OCI-LY7 (cell line): Measurements from ENCODE around the gene NOX1. TPM values are rescaled to one million over a fixed set of nuclear protein-coding genes. Genes with fewer than 3 reads are reported as not detected.
A peak's percentile ranks its signal among the peaks of the same experiment; 100 is the strongest.

Experiments
- BruUV-seq: library from RNA; stranded (reverse); fragments of 400-500 nt; replicated peaks from 2 replicates; lab custom pipeline; 2021; lab: Mats Ljungman, UMichigan
- CTCF ChIA-PET: fragments of 300-600 bp; sonication (Branson Sonifier 250); formaldehyde crosslinking; loops from one replicate; lab custom pipeline; 2022; ENCODE audit warnings: antibody characterized with exemption; ENCODE audit not compliant: unreplicated experiment; lab: Charles Lee
- POLR2A ChIA-PET: fragments of 300-600 bp; sonication (Branson Sonifier 250); formaldehyde crosslinking; loops from one replicate; lab custom pipeline; 2022; ENCODE audit warnings: antibody characterized with exemption; lab: Charles Lee
- DNase-seq: peaks from one replicate; pipeline ENCODE4 v3.0.0-alpha.2; 2015; ENCODE audit warnings: low spot score
- H2AFZ ChIP-seq: fragments of 200-600 bp; sonication (generic), shearing (Covaris generic); 2 replicates; pipeline ENCODE4 v1.6.1; 2014; ENCODE audit warnings: mild to moderate bottlenecking, antibody characterized with exemption, low read length, moderate library complexity
- H3K27ac ChIP-seq: fragments of 200-600 bp; sonication (generic); 2 replicates; pipeline ENCODE4 v1.5.1; 2014; ENCODE audit warnings: mixed run types, low read depth, mild to moderate bottlenecking, moderate library complexity, low read length, inconsistent platforms; ENCODE audit not compliant: poor library complexity, severe bottlenecking
- H3K36me3 ChIP-seq: fragments of 200-600 bp; sonication (generic); 2 replicates; pipeline ENCODE4 v1.6.1; 2014; ENCODE audit warnings: mild to moderate bottlenecking, antibody characterized with exemption, low read length, moderate library complexity, mixed read lengths; ENCODE audit not compliant: insufficient read depth
- H3K4me1 ChIP-seq: fragments of 200-600 bp; sonication (generic); 2 replicates; pipeline ENCODE4 v1.5.1; 2014; ENCODE audit warnings: mild to moderate bottlenecking, low read length; ENCODE audit not compliant: insufficient read depth, poor library complexity, severe bottlenecking
- H3K4me2 ChIP-seq: fragments of 200-600 bp; sonication (generic); 2 replicates; pipeline ENCODE4 v1.6.1; 2014; ENCODE audit warnings: mild to moderate bottlenecking, low read length
- H3K4me3 ChIP-seq: fragments of 200-600 bp; sonication (generic); 2 replicates; pipeline ENCODE4 v1.5.1; 2014; ENCODE audit warnings: mild to moderate bottlenecking, low read depth, low read length; ENCODE audit not compliant: poor library complexity, severe bottlenecking
- H3K79me2 ChIP-seq: fragments of 200-600 bp; sonication (generic); 2 replicates; pipeline ENCODE4 v1.6.1; 2016; ENCODE audit warnings: low read depth, mild to moderate bottlenecking, low read length, moderate library complexity, mixed read lengths; ENCODE audit not compliant: insufficient read depth
- H3K9me2 ChIP-seq: fragments of 200-600 bp; sonication (generic); 2 replicates; pipeline ENCODE4 v1.6.1; 2016; ENCODE audit warnings: mild to moderate bottlenecking, low read length, mixed read lengths; ENCODE audit not compliant: insufficient read depth
- H3K9me3 ChIP-seq: fragments of 200-600 bp; sonication (generic); 2 replicates; pipeline ENCODE4 v1.6.1; 2014; ENCODE audit warnings: mild to moderate bottlenecking, mixed run types, low read length, mixed read lengths
- H4K20me1 ChIP-seq: fragments of 200-600 bp; sonication (generic); 2 replicates; pipeline ENCODE4 v1.6.1; 2014; ENCODE audit warnings: mild to moderate bottlenecking, antibody characterized with exemption, low read length, moderate library complexity, mixed read lengths; ENCODE audit not compliant: insufficient read depth
- EZH2phosphoT487 ChIP-seq: fragments of 200-600 bp; sonication (generic); IDR thresholded peaks from 2 replicates; pipeline ENCODE4 v1.6.1; 2018; ENCODE audit warnings: low read depth, borderline replicate concordance, mild to moderate bottlenecking, mixed run types, antibody characterized with exemption, low read length, moderate library complexity, mixed read lengths
- intact Hi-C: fragments of 100-400 bp; cut with micrococcal nuclease; formaldehyde crosslinking; loops from one replicate; pipeline ENCODE4 v1.10.0; 2022; ENCODE audit not compliant: unreplicated experiment
- total RNA-seq, 2 experiments: library from RNA; depleted of rRNA in 1 of 2; stranded (reverse); fragments of >200 nt in 1 of 2; shearing (Covaris generic) in 1 of 2; gene quantifications; 2 replicates each; pipeline ENCODE4 v1.2.3, GENCODE V29; 2014 to 2022
- TF ChIP-seq, protein P1 (sequence below): fragments of 200-600 bp; sonication (generic); conservative IDR thresholded peaks from 2 replicates; pipeline ENCODE4 v1.5.1; 2014; ENCODE audit warnings: mild to moderate bottlenecking, antibody characterized with exemption, low read length, moderate library complexity, mixed read lengths

The NOX1 gene
- total RNA-seq, 2 experiments from 2014 or later, result not detected

DNA sequence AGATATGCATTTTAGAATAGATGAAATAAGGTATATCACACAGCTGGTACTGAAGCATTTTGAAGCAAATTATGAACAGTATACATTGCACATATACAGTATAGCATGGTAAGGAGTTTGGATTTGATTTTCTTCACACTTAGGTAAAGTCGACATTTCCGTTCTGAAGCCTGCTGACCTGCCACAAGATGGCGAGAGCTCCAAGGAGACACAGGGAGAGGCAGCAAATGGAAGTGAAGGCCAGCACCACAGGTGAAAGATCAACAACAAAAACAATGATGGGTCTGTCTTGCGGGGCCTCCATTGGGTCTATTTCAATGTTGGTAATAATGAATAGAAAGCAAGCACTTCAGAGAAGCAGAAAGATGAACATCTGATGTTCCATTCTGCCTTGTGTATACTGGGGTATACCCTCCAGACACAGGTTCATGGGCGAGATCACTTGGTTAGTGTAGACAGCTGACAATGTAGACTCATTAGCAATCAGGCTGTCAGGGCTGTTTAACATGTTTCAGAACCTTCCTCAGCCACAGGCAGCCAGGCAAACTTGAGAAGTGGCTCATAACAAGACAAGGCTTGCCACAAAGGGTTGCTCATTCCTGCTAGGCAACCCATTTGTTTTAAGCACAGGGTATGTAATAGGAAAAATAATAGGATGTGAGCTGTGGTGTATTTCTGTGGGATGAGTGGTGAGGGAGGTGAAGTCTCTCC, 21.4 kb upstream of the NOX1 start:
- Histone ChIP-seq H2AFZ (peak overlapping the region; percentile 62; the same call in 1 of the 2 replicates), H3K4me2 (peak overlapping the region; percentile 10; the same call in 1 of the 2 replicates), H4K20me1 (no peaks in the 10 kb centered on the region), H3K9me3 (no peaks in the 10 kb centered on the region), H3K4me3 (no peak overlapping the region), H3K9me2 (no peaks in the 10 kb centered on the region), H3K79me2 (no peaks in the 10 kb centered on the region), H3K27ac (no peak overlapping the region), H3K36me3 (no peaks in the 10 kb centered on the region), H3K4me1 (peaks cover 7% of the 10 kb centered on the region)
- CTCF ChIA-PET, result no interaction called here
- intact Hi-C loops, result loop anchor here (1.0 to 10.0 kb wide), 3 partner anchors 109 to 389 kb away; no protein-coding TSS in a partner anchor
- TF ChIP-seq EZH2phosphoT487, result no peak
- TF ChIP-seq, protein P1, sequence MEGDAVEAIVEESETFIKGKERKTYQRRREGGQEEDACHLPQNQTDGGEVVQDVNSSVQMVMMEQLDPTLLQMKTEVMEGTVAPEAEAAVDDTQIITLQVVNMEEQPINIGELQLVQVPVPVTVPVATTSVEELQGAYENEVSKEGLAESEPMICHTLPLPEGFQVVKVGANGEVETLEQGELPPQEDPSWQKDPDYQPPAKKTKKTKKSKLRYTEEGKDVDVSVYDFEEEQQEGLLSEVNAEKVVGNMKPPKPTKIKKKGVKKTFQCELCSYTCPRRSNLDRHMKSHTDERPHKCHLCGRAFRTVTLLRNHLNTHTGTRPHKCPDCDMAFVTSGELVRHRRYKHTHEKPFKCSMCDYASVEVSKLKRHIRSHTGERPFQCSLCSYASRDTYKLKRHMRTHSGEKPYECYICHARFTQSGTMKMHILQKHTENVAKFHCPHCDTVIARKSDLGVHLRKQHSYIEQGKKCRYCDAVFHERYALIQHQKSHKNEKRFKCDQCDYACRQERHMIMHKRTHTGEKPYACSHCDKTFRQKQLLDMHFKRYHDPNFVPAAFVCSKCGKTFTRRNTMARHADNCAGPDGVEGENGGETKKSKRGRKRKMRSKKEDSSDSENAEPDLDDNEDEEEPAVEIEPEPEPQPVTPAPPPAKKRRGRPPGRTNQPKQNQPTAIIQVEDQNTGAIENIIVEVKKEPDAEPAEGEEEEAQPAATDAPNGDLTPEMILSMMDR, result peak; percentile 83
- POLR2A ChIA-PET, result interaction anchor here (0.6 to 0.7 kb wide), 2 partner anchors 229 to 293 kb away, joined by 3 read pairs; no protein-coding TSS in a partner anchor
- BruUV-seq, result no TSS peak
- peak; percentile 67 for DNase-seq

DNA sequence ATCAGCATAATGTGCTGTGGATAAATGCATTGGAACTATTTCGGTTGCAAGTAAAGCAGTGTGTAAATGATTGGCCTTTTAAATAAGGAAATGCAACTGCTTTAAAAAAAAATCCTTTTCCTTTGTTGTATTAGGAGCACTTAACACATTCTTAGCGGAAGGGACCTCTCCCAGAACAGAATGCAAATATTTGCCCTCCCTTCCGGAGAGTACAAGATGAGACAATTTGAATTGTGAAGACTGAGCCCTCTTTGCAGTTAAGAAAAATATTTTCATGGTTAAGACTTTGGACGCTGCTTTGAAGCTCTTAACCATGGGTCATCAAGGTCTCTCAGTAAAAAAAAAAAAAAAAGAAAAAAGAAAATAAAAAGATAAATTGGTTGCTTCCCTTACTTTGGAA, 9.5 kb upstream of the NOX1 start:
- no peak overlapping the region for H3K27ac ChIP-seq
- BruUV-seq, result no TSS peak
- ChIA-PET CTCF (no interaction called here), POLR2A (interaction anchor here (1.0 kb wide), 1 partner anchor 103 kb away, joined by 5 read pairs; no protein-coding TSS in a partner anchor)
- H3K9me3 ChIP-seq, result no peaks in the 10 kb centered on the region
- no peaks in the 10 kb centered on the region for H3K36me3 ChIP-seq
- H3K79me2 ChIP-seq, result no peaks in the 10 kb centered on the region
- H3K4me2 ChIP-seq, result no peak overlapping the region
- H3K4me1 ChIP-seq, result no peaks in the 10 kb centered on the region
- no peak overlapping the region for H3K4me3 ChIP-seq
- no peak for DNase-seq
- no peaks in the 10 kb centered on the region for H3K9me2 ChIP-seq
- no peaks in the 10 kb centered on the region for H4K20me1 ChIP-seq
- intact Hi-C loops, result no loop called here
- H2AFZ ChIP-seq, result no peak overlapping the region
- TF ChIP-seq EZH2phosphoT487, result no peak
- TF ChIP-seq, protein P1, result no peak

DNA sequence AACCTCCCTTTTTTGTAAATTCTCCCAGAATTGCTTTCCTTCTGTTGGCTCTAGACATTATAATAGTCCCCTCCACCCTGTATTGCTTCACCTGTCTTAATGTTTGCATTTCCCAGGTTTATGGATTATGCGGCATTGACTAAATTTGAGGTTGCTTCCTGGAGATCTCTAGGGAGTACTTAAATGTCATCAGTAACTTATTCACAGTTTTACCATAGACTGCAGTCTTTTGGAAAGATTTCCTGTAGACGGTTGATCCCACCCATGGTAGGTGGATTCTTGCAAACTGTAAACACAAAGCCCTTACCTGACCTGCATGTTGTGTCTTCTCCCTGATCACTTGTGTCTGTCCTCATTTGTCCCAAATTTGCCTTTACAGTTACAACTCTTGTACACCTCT, 6.2 kb upstream of the NOX1 start:
- POLR2A ChIA-PET, result no interaction called here

More for the DNA sequence above, 6.2 kb upstream of the NOX1 start:
- Histone ChIP-seq H3K9me2 (no peaks in the 10 kb centered on the region), H3K27ac (no peak overlapping the region), H3K4me3 (no peak overlapping the region), H3K4me2 (no peak overlapping the region), H3K79me2 (no peaks in the 10 kb centered on the region), H4K20me1 (no peaks in the 10 kb centered on the region), H2AFZ (no peak overlapping the region), H3K4me1 (no peaks in the 10 kb centered on the region), H3K36me3 (no peaks in the 10 kb centered on the region), H3K9me3 (no peaks in the 10 kb centered on the region)
- DNase-seq, result no peak
- BruUV-seq, result no TSS peak
- intact Hi-C loops, result no loop called here
- no peak for TF ChIP-seq EZH2phosphoT487
- TF ChIP-seq, protein P1, result no peak
- CTCF ChIA-PET, result no interaction called here
